HCEC 1CT (cell line): ENCODE results near the gene CPNE8.
"Not testable (repeated sequence)": the region's sequence is repeated elsewhere in the genome, so short reads cannot be mapped to it uniquely, and the experiment has no call there.

ENCODE experiments used
- DNase-seq: peaks from one replicate; pipeline ENCODE4 v3.0.0-alpha.2; 2017

CPNE8 gene

GRCh38 chr12:38823314-38823713 is 82.1 kb downstream of the CPNE8 start:
- no peak for DNase-seq

GRCh38 chr12:38817942-38818341 is 87.4 kb downstream of the CPNE8 start:
- no peak for DNase-seq

- no peak for DNase-seq
Measured at GRCh38 chr12:38813923-38814322, 91.5 kb downstream of the CPNE8 start.

GRCh38 chr12:38811814-38812356 is 93.5 kb downstream of the CPNE8 start:
- no peak for DNase-seq

GRCh38 chr12:38809832-38810231 is 95.6 kb downstream of the CPNE8 start:
- DNase-seq: no peak

GRCh38 chr12:38788106-38788505 is 117.3 kb downstream of the CPNE8 start:
- DNase-seq: no peak

- DNase-seq: no peak
Measured at GRCh38 chr12:38785381-38785780, 120.0 kb downstream of the CPNE8 start.

GRCh38 chr12:38783304-38783703 is 122.1 kb downstream of the CPNE8 start:
- DNase-seq: no peak

GRCh38 chr12:38782359-38782758 is 123.0 kb downstream of the CPNE8 start:
- no peak for DNase-seq

GRCh38 chr12:38776647-38777046 is 128.7 kb downstream of the CPNE8 start:
- peak; percentile 37 for DNase-seq

GRCh38 chr12:38775457-38775856 is 129.9 kb downstream of the CPNE8 start:
- DNase-seq: peak; percentile 1

- no peak for DNase-seq
Measured at GRCh38 chr12:38772437-38772836, 133.0 kb downstream of the CPNE8 start.

GRCh38 chr12:38771871-38772270 is 133.5 kb downstream of the CPNE8 start:
- DNase-seq: no peak

GRCh38 chr12:38761636-38762342 is 143.6 kb downstream of the CPNE8 start:
- no peak for DNase-seq

GRCh38 chr12:38761111-38761510 is 144.3 kb downstream of the CPNE8 start:
- no peak for DNase-seq

- DNase-seq: no peak
Measured at GRCh38 chr12:38759621-38760020, 145.8 kb downstream of the CPNE8 start.

GRCh38 chr12:38746744-38747143 is 158.6 kb downstream of the CPNE8 start:
- no peak for DNase-seq

- DNase-seq: no peak
Measured at GRCh38 chr12:38745601-38746000, 159.8 kb downstream of the CPNE8 start.

GRCh38 chr12:38744041-38744440 is 161.3 kb downstream of the CPNE8 start:
- no peak for DNase-seq

GRCh38 chr12:38742496-38742895 is 162.9 kb downstream of the CPNE8 start:
- not testable (repeated sequence) for DNase-seq

GRCh38 chr12:38736821-38737220 is 168.6 kb downstream of the CPNE8 start:
- no peak for DNase-seq

GRCh38 chr12:38732761-38733160 is 172.6 kb downstream of the CPNE8 start:
- no peak for DNase-seq

GRCh38 chr12:38728894-38729293 is 176.5 kb downstream of the CPNE8 start:
- no peak for DNase-seq

- DNase-seq: no peak
Measured at GRCh38 chr12:38721611-38722252, 183.7 kb downstream of the CPNE8 start.
